Measurements from ENCODE around the gene GCNT2.
"Not testable (repeated sequence)": the region's sequence is repeated elsewhere in the genome, so short reads cannot be mapped to it uniquely, and the experiment has no call there.

The GCNT2 gene

GRCh38 chr6:10550764-10551163 is 29.6 kb downstream of the GCNT2 start:
- no peak for DNase-seq

- DNase-seq = no peak
These were observed 31.2 kb downstream of the GCNT2 start for GRCh38 chr6:10552270-10552810.

DNA sequence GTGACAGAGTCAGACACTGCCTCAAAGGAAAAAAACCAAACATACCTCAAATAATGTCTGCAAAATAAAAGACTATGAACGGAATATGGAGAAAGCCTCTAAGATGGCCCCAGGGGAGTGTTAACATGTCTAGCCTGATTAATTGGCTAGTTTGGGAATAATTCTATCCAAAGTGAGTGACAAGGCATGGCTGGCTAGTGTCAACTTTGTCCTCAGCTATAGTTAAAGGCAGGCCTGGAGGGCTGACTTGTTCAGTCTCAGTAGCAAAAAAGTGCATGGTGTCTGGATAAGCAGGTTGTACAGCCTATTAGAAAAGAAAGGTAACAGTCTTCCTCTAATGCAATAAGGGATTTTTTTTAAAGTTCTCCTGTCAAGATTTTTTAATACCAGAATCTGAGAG is 32.7 kb downstream of the GCNT2 start:
- DNase-seq = no peak

DNA sequence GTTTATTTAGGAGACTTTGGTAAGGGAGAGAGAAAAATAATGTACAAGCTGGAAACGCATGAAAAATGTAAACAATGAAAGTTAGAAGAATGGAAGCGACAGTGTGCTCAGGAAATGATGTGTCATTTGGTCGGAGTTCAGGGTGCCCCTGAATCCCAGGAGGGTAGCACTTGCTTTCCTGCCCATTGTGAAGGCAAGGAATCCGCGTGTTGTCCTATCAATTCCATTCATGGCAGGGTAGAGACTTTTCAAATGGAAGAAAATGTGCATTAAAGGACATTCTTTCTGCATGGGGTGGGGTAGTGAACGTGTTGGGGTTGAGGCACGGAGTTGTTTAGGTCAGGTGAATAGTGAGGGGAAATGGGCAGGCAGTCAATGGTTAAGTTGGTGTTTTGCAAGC is 33.7 kb downstream of the GCNT2 start:
- DNase-seq = no peak

DNA sequence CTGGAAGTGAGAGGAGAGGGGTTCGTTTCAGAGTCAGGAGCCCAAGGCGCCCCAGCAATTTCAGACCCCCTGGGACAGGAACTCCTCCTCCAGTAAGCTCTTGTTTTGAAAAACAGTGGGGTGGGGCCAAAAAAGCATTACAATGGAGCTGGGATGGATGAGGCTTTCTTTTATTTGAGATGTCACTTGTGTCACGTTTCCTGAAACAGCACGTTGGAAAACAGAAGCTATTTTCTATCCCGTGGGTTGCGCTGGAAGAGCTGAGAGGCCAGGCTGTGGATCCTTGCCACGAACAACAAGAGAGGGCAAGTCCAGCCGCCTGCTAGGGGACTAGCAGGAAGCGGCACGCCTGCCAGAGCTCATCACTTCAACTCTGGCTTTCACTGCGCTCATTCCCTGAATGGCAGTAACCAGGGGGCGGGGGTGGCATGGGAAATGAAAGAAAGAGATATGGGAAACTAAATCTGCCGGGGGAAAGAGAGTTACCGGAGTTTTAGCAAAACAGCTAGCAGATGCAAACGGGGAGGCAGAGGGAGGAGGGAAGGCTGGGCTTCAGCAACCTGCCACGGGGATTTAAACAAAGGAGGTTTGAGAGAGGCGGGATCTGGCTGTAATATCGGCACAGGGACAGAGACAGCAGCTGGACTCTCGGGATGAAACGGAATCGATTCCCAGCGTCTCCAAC is 34.6 kb downstream of the GCNT2 start:
- no peak for DNase-seq

- no peak for DNase-seq
These were observed 35.4 kb downstream of the GCNT2 start for GRCh38 chr6:10556589-10556988.

DNA sequence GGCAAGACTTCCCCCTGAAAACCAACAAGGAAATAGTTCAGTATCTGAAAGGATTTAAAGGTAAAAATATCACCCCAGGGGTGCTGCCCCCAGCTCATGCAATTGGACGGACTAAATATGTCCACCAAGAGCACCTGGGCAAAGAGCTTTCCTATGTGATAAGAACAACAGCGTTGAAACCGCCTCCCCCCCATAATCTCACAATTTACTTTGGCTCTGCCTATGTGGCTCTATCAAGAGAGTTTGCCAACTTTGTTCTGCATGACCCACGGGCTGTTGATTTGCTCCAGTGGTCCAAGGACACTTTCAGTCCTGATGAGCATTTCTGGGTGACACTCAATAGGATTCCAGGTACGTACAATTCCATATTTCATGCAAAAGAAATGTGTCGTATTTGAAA is 35.8 kb downstream of the GCNT2 start:
- no peak for DNase-seq

GRCh38 chr6:10557913-10558312 is 36.8 kb downstream of the GCNT2 start:
- DNase-seq = no peak

DNA sequence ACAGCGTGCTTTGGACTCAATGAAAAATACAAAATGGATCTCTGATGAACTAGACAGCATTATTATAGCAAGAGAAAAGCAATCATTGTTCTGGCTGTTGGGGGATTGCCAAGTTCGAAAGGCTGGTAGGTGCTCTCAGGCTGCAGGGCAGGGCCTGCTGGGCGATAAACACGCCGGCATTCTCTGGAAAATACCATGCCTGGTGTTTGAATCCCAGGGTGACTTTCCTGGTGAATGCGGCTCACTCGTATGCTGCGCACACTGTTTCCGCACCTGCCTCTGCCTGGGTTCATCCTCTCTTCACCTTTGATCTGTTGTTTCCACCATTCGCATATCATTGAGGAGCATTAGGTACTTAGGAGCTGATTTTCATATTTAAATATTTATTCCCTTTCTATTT is 37.4 kb downstream of the GCNT2 start:
- no peak for DNase-seq

GRCh38 chr6:10559522-10560152 is 38.5 kb downstream of the GCNT2 start:
- no peak for DNase-seq

DNA sequence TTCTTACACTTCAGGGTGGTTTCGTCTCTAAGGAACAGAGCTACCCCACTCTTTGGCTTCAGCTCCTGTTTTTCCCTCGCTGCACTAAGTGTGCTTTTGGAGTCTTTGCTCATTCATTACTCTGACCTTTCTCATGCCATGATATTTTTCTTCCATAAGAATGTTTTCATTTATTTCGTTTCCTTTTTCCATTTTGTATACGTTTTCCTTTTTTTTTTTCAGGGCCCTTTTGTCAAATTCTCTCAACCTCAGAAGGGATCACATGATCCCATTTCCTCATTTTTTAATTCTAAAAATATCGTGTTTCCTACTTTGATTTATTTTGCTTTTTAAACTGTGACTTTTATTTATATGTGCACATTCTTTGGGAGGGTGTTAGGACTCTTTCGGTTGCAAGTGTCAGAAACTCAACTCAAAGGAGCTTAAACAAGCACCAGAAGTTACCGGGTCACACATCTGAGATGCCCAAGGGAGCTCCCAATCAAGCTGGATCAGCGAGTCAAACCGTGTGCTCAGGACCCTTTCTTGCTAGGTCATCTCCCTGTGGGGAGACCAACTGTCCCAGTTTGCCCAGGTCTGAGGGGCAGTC is 40.6 kb downstream of the GCNT2 start:
- no peak for DNase-seq

DNA sequence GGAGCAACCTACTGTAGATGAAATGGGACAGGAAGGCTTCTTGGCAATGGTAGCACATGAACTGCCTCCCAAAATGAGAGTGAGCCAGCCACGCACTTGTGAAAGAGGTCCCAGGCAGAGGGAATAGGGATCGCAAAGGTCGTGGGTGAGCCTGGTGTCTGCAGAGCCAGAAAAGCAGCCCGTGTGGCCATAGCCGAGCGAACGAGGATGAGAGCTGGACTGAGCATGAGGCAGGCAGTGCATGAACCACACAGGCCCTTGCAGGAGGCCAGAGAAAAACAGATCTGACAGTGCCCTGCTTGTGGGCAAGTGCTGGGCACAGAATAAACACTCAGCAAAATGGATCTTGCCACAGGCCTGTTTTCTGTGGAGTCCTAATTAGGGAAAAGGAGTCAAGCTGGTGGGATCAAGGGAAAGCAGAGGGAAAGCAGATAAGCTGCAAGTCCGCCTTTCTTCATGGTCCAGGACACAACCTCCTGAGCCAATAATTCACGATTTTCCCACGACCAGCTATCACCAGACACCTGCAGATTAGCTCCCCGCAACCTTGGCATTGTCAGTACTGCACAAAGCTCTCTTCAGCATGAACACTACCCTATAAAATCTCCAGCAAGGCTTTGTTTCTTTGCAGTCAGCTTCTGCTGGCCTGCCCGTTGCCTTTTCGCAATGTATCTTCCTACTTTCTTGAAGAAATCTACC is 44.0 kb downstream of the GCNT2 start:
- DNase-seq = no peak

GRCh38 chr6:10565913-10566312 is 44.8 kb downstream of the GCNT2 start:
- DNase-seq = no peak

DNA sequence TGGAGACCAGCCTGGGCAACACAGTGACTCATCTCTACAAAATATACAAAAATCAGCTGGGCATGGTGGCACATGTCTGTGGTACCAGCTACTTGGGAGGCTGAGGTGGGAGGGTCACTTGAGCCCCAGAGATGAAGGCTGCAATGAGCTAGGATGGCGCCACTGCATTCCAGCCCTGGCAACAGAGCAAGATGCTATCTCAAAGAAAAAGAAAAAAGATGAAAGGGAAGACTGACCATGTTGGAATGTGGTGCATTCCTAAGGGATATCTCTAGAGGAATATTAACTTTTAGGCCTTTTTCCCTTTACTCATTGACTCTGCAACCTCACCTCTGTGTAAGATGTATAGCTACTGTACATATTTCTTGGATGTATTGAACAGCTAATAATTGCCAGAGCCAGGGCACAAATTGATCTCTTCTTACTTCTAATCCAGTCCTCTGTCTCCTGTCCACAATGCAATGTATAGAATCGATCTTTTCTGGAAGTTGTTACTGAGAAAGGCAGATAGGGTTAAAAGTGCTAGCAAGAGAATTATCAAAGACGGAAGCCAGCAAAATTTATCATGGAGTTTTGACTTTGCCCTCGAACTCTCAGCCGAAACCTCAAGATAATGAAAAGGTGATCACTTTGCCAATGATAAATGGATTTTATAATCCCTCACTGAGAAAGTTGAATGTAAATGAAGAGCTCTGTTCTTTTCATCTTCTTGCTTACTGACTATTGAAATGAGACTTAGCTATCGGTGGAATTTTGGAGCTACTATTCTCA is 46.3 kb downstream of the GCNT2 start:
- DNase-seq = no peak

- no peak for DNase-seq
These were observed 48.4 kb downstream of the GCNT2 start for GRCh38 chr6:10569392-10570127.

- not testable (repeated sequence) for DNase-seq
These were observed 54.4 kb downstream of the GCNT2 start for GRCh38 chr6:10575519-10575918.

GRCh38 chr6:10576226-10576625 is 55.1 kb downstream of the GCNT2 start:
- DNase-seq = no peak

GRCh38 chr6:10577112-10577511 is 56.0 kb downstream of the GCNT2 start:
- no peak for DNase-seq

GRCh38 chr6:10578723-10579122 is 57.6 kb downstream of the GCNT2 start:
- no peak for DNase-seq

- DNase-seq = no peak
These were observed 58.7 kb downstream of the GCNT2 start for GRCh38 chr6:10579803-10580202.

DNA sequence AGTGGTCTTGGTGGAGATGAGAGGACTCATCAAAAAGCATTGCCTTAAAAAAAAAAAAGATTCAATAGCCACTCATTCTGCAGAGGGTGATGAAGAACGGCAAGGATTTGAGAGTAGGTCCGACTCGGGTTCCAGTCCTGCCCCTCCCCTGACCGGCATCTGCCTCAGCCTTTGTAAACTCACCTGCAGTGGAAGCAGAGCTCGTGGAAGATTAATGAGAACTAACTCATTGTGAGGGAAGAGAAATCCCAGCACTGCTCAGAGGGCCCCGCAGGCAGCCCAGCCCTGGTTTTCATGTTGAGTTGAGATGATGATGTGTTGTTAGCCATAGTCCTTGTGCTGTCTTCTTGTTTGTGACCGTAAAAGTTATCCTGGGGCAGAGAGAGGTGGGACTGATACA is 59.4 kb downstream of the GCNT2 start:
- DNase-seq = no peak

DNA sequence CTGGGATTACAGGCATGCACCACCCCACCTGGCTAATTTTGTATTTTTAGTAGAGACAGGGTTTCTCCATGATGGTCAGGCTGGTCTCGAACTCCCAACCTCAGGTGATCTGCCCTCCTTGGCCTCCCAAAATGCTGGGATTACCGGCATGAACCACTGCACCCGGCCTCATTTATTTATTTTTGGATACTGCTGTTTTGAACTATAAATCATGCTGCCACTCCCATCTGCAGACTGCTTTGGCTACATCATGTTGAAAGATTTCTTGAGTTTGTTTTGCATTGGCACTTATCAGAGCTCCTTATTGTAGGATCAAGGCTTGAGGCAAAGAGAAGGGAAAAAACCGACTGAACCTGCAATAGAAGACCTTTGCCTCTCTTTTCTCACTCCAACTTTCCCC is 60.3 kb downstream of the GCNT2 start:
- not testable (repeated sequence) for DNase-seq

All from stimulated activated CD4-positive, alpha-beta T cell treated with anti-CD3 and anti-CD28 coated beads, Interleukin-4, amount 100 ng/mL, for 1 hour (primary cell).